ENCODE results near the gene NT5DC1. TPM values are rescaled to one million over a fixed set of nuclear protein-coding genes. Genes with fewer than 3 reads are reported as not detected.

The NT5DC1 gene
- polyA plus RNA-seq, 3 donors, result 18.2 to 39.0 (median 28.3) TPM

- peaks cover 16 to 17% of the 10 kb centered on the region in 2 donors for H3K36me3 Mint-ChIP-seq
- no peak overlapping the region for H3K4me3 ChIP-seq (replicated peaks in 1 of 3; ENCODE audit: low read depth in 2 of 3, low read length in 3 of 3)
- no peaks in the 10 kb centered on the region for H3K9me3 ChIP-seq (replicated peaks in 1 of 2; ENCODE audit: control insufficient read depth in 1 of 2, insufficient read depth in 1 of 2, low read length in 2 of 2)
- no peaks in the 10 kb centered on the region for H3K4me1 Mint-ChIP-seq
- no peak overlapping the region for H3K4me3 Mint-ChIP-seq
- no peak for DNase-seq
- peaks cover 7 to 18% of the 10 kb centered on the region in 2 donors for H3K36me3 ChIP-seq (replicated peaks in 1 of 2; ENCODE audit: control insufficient read depth in 1 of 2, insufficient read depth in 2 of 2, low read length in 2 of 2)
- intact Hi-C loops (cut with micrococcal nuclease), result no loop called here
- H3K4me2 ChIP-seq (replicated peaks; ENCODE audit: extremely low read depth, low read length, poor library complexity, severe bottlenecking), result no peak overlapping the region
- no peak overlapping the region for H3K27ac ChIP-seq (ENCODE audit: low read depth in 1 of 2, low read length in 2 of 2)
- no peak overlapping the region for H2AFZ ChIP-seq (ENCODE audit: insufficient read depth, low read depth, low read length, poor library complexity, severe bottlenecking)
- no peak overlapping the region for H3K27ac Mint-ChIP-seq
- H3K4me1 ChIP-seq (ENCODE audit: control insufficient read depth in 1 of 2, insufficient read depth in 2 of 2, low read length in 2 of 2), result no peaks in the 10 kb centered on the region
- peaks cover 0 to 1% (median 0%) of the 10 kb centered on the region in 7 donors for H3K9me3 Mint-ChIP-seq
- H4K20me1 ChIP-seq (ENCODE audit: insufficient read depth, low read length), result no peaks in the 10 kb centered on the region
- WGBS (ENCODE audit: insufficient coverage), result 100% methylated on average over 2 of the region's 4 CpGs
- H3K79me2 ChIP-seq (ENCODE audit: insufficient read depth, low read length), result no peaks in the 10 kb centered on the region
- no peaks in the 10 kb centered on the region for H3K27me3 Mint-ChIP-seq (ENCODE audit: low read depth in 3 of 3)
- H3K9ac ChIP-seq (ENCODE audit: insufficient read depth, low read length, poor library complexity, severe bottlenecking), result no peak overlapping the region
- TF ChIP-seq CTCF (IDR thresholded peaks at IDR 0.05), result no peak
- H3K27me3 ChIP-seq (ENCODE audit: control insufficient read depth in 2 of 2, insufficient read depth in 2 of 2, low read length in 2 of 2), result no peaks in the 10 kb centered on the region
These were observed 143.6 kb downstream of the NT5DC1 start for GRCh38 chr6:116244284-116244683.

- no CpG with 5 or more reads among the region's 4 CpGs for WGBS (ENCODE audit: insufficient coverage)
- no peak overlapping the region for H3K4me3 ChIP-seq (replicated peaks in 1 of 3; ENCODE audit: low read depth in 2 of 3, low read length in 3 of 3)
- Mint-ChIP-seq H3K4me3 (no peak overlapping the region), H3K27me3 (ENCODE audit: low read depth in 3 of 3) (no peaks in the 10 kb centered on the region), H3K27ac (no peak overlapping the region), H3K9me3 (peaks cover 0 to 1% (median 0%) of the 10 kb centered on the region in 7 donors), H3K36me3 (peaks cover 5 to 12% of the 10 kb centered on the region in 2 donors), H3K4me1 (peaks cover 9% of the 10 kb centered on the region)
- peaks cover 0 to 13% of the 10 kb centered on the region in 2 donors for H3K36me3 ChIP-seq (replicated peaks in 1 of 2; ENCODE audit: control insufficient read depth in 1 of 2, insufficient read depth in 2 of 2, low read length in 2 of 2)
- H3K27me3 ChIP-seq (ENCODE audit: control insufficient read depth in 2 of 2, insufficient read depth in 2 of 2, low read length in 2 of 2), result no peaks in the 10 kb centered on the region
- H3K4me1 ChIP-seq (ENCODE audit: control insufficient read depth in 1 of 2, insufficient read depth in 2 of 2, low read length in 2 of 2), result no peaks in the 10 kb centered on the region
- no peaks in the 10 kb centered on the region for H3K9me3 ChIP-seq (replicated peaks in 1 of 2; ENCODE audit: control insufficient read depth in 1 of 2, insufficient read depth in 1 of 2, low read length in 2 of 2)
- H2AFZ ChIP-seq (ENCODE audit: insufficient read depth, low read depth, low read length, poor library complexity, severe bottlenecking), result no peak overlapping the region
- H3K27ac ChIP-seq (ENCODE audit: low read depth in 1 of 2, low read length in 2 of 2), result no peak overlapping the region
- no peak for TF ChIP-seq CTCF (IDR thresholded peaks at IDR 0.05)
- no peak overlapping the region for H3K9ac ChIP-seq (ENCODE audit: insufficient read depth, low read length, poor library complexity, severe bottlenecking)
- H3K79me2 ChIP-seq (ENCODE audit: insufficient read depth, low read length), result no peaks in the 10 kb centered on the region
- H4K20me1 ChIP-seq (ENCODE audit: insufficient read depth, low read length), result no peaks in the 10 kb centered on the region
- no peak for DNase-seq
- intact Hi-C loops (cut with micrococcal nuclease), result no loop called here
- H3K4me2 ChIP-seq (replicated peaks; ENCODE audit: extremely low read depth, low read length, poor library complexity, severe bottlenecking), result no peak overlapping the region
These were observed 145.4 kb downstream of the NT5DC1 start for GRCh38 chr6:116246089-116246488.
